Chondrocyte (in vitro differentiated cells): ENCODE results near the gene SLC47A2. TPM values are rescaled to one million over a fixed set of nuclear protein-coding genes. Genes with fewer than 3 reads are reported as not detected.
"Not testable (repeated sequence)": the region's sequence is repeated elsewhere in the genome, so short reads cannot be mapped to it uniquely, and the experiment has no call there.

ENCODE experiments used
- DNase-seq: peaks from one replicate; pipeline ENCODE4 v3.0.0; 2021; ENCODE audit warnings: mixed read lengths, low spot score
- H3K27ac Mint-ChIP-seq: one replicate; pipeline ENCODE4 v1.8.0; 2021; ENCODE audit warnings: mild to moderate bottlenecking, moderate library complexity, mixed read lengths; ENCODE audit not compliant: unreplicated experiment
- H3K27me3 Mint-ChIP-seq: 2 replicates; pipeline ENCODE4 v1.8.0; 2021; ENCODE audit warnings: low read depth, mixed read lengths
- H3K36me3 Mint-ChIP-seq: 2 replicates; pipeline ENCODE4 v1.8.0; 2021; ENCODE audit warnings: low read depth, mixed read lengths
- H3K4me1 Mint-ChIP-seq: 2 replicates; pipeline ENCODE4 v1.8.0; 2021; ENCODE audit warnings: low read depth, mild to moderate bottlenecking, mixed read lengths
- H3K4me3 Mint-ChIP-seq: one replicate; pipeline ENCODE4 v1.8.0; 2021; ENCODE audit warnings: mild to moderate bottlenecking, moderate library complexity, mixed read lengths; ENCODE audit not compliant: unreplicated experiment
- H3K9me3 Mint-ChIP-seq: 2 replicates; pipeline ENCODE4 v1.8.0; 2021; ENCODE audit warnings: low read depth, mixed read lengths
- CTCF ChIP-seq: fragments of 200-600 bp; sonication (generic); IDR thresholded peaks from 2 replicates; pipeline ENCODE4 v1.5.0; 2021; ENCODE audit warnings: antibody characterized with exemption, mild to moderate bottlenecking, moderate library complexity
- long read RNA-seq: library from polyadenylated mRNA; stranded (forward); transcript quantifications from one replicate; pipeline ENCODE4 v2.0.0, GENCODE V29; 2021
- total RNA-seq: library from RNA; stranded (reverse); gene quantifications from 3 replicates; pipeline ENCODE4 v1.2.1, GENCODE V29; 2021

Gene SLC47A2
- total RNA-seq: not detected in 3 replicates
- long read RNA-seq: 0 reads

- no peak for DNase-seq
- Mint-ChIP-seq H3K27ac (no peak within 1 kb of the TSS), H3K36me3 (no peaks in the 10 kb centered on the region), H3K9me3 (no peaks in the 10 kb centered on the region), H3K27me3 (peaks cover 7% of the 10 kb centered on the region), H3K4me3 (no peak within 1 kb of the TSS), H3K4me1 (no peaks in the 10 kb centered on the region)
- TF ChIP-seq CTCF: no peak
Observed at GRCh38 chr17:19716108-19717030, at the start of gene SLC47A2. Gene SLC47A2 (minus strand): TSS chr17:19716584. CDS start chr17:19716555, 29 bp downstream.

- peaks cover 2% of the 10 kb centered on the region for H3K36me3 Mint-ChIP-seq
- TF ChIP-seq CTCF: no peak
- DNase-seq: no peak
Observed at GRCh38 chr17:19766016-19766415, 49.6 kb upstream of the SLC47A2 start.

DNA sequence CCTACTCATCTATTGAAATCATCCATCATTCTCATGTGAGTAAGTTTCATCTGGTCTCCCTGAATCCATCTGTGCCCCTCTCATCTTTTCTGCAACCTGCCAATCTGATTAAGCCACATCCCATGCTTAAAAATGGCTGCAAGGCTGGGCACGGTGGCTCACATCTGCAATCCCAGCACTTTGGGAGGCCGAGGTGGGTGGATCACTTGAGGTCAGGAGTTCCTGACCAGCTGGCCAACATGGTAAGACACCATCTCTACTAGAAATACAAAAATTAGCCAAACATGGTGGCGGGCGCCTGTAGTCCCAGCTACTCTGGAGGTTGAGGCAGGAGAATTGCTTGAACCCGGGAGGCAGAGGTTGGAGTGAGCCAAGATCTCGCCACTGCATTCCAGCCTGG, 47.6 kb upstream of the SLC47A2 start:
- not testable (repeated sequence) for H3K4me1 Mint-ChIP-seq, H3K36me3 Mint-ChIP-seq, DNase-seq, H3K9me3 Mint-ChIP-seq, H3K4me3 Mint-ChIP-seq, H3K27ac Mint-ChIP-seq, H3K27me3 Mint-ChIP-seq

More at GRCh38 chr17:19766016-19766415, 49.6 kb upstream of the SLC47A2 start:
- H3K27me3 Mint-ChIP-seq: peaks cover 2% of the 10 kb centered on the region
- H3K27ac Mint-ChIP-seq: no peak overlapping the region
- H3K9me3 Mint-ChIP-seq: no peaks in the 10 kb centered on the region
- H3K4me3 Mint-ChIP-seq: no peak overlapping the region
- H3K4me1 Mint-ChIP-seq: peaks cover 11% of the 10 kb centered on the region

DNA sequence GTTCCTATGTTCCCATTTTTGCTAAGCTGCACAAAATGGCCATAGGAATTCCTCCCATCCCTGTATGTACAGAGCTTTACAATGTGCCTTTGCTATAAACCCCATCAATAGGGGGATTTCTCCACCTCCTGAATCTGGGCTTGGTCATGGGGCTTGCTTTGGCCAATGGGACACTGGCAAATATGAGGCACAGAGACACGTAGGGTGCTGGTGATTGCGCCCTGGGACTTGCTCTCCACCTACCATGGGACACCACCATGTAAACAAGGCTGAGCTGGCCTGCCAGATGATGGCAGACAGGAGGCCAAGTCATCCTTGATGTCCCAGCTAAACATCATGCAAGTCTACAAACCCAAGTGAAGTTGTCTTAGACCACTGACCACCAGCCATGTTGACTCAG, 47.0 kb upstream of the SLC47A2 start:
- H3K4me3 Mint-ChIP-seq: no peak overlapping the region
- H3K36me3 Mint-ChIP-seq: no peaks in the 10 kb centered on the region
- H3K4me1 Mint-ChIP-seq: peaks cover 2% of the 10 kb centered on the region
- H3K27ac Mint-ChIP-seq: no peak overlapping the region
- no peaks in the 10 kb centered on the region for H3K9me3 Mint-ChIP-seq
- no peak for DNase-seq
- H3K27me3 Mint-ChIP-seq: peaks cover 2% of the 10 kb centered on the region
- TF ChIP-seq CTCF: no peak

- Mint-ChIP-seq H3K4me1 (peaks cover 2% of the 10 kb centered on the region), H3K27ac (no peak overlapping the region), H3K36me3 (no peaks in the 10 kb centered on the region), H3K9me3 (no peaks in the 10 kb centered on the region), H3K27me3 (peaks cover 2% of the 10 kb centered on the region), H3K4me3 (no peak overlapping the region)
- peak; percentile 89 for TF ChIP-seq CTCF
- no peak for DNase-seq
Observed at GRCh38 chr17:19762515-19762961, 46.2 kb upstream of the SLC47A2 start.
